SH-SY5Y (cell line): ENCODE data around the gene LUC7L3.

ENCODE experiments used
- GATA2 ChIP-seq: IDR thresholded peaks from 2 replicates; pipeline ENCODE4 v1.6.1; 2011; ENCODE audit warnings: mild to moderate bottlenecking, low read depth, low read length
- GATA3 ChIP-seq: IDR thresholded peaks from 2 replicates; pipeline ENCODE4 v1.6.1; 2011; ENCODE audit warnings: low read depth, mild to moderate bottlenecking, low read length, moderate library complexity

DNA sequence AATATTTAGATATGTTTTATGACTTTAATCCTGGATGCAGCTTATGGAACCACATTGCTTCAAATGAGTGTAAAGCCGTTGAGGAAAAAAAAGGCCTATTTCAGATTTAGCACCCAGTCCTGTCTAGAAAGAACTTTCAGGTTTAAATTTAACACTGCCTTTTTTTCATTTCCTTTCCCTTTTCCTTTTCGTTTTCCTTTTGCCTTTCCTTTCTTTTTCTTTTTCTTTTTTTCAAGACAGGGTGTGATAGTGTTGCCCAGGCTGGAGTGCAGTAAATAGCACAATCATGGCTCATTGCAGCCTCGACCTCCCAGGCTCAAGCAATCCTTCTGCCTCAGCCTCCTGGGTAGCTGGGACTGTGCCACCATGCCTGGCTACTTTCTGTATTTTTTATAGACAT, 15.9 kb downstream of the LUC7L3 start:
- TF ChIP-seq GATA2 (no peak), GATA3 (no peak)
